HG03378 (cell line): Measurements from ENCODE around the gene ART1.

Experiments
- ATAC-seq: cut with Tn5 transposase; IDR thresholded peaks from one replicate; pipeline ENCODE4 v1.9.1; 2021; ENCODE audit warnings: mild to moderate bottlenecking, moderate library complexity; ENCODE audit not compliant: unreplicated experiment

ART1 gene

GRCh38 chr11:3710485-3711259 is 65.7 kb downstream of the ART1 start:
- ATAC-seq, result no peak

- no peak for ATAC-seq
These were observed 67.3 kb downstream of the ART1 start for GRCh38 chr11:3712274-3712673.
